ENCODE data around the gene DDX55.

GRCh38 chr12:123599310-123599709 is 2.6 kb upstream of the DDX55 start:
- TF ChIP-seq ZNF462 (CRISPR knock-in tag; IDR thresholded peaks at IDR 0.05) (no peak), CTCF (conservative IDR thresholded peaks at IDR 0.05; ENCODE audit: low read depth in 2 of 2) (no peak), EZH2phosphoT487 (IDR thresholded peaks at IDR 0.05; ENCODE audit: unreplicated experiment) (no peak), REST (IDR thresholded peaks at IDR 0.05; ENCODE audit: unreplicated experiment) (no peak), POLR2AphosphoS5 (IDR thresholded peaks at IDR 0.05; ENCODE audit: low read depth) (no peak), EZH2 (IDR thresholded peaks at IDR 0.05; ENCODE audit: low read depth, unreplicated experiment) (no peak), ZNF114 (CRISPR knock-in tag; IDR thresholded peaks at IDR 0.05) (no peak), ETS1 (IDR thresholded peaks at IDR 0.05) (no peak), CREB1 (CRISPR knock-in tag; IDR thresholded peaks at IDR 0.05; ENCODE audit: low read depth) (no peak), JUNB (IDR thresholded peaks at IDR 0.05; ENCODE audit: unreplicated experiment) (no peak)

Measured in GM23338 (cell line).